Ureter (tissue), 1 donor: ENCODE data around the gene GPR33. TPM values are rescaled to one million over a fixed set of nuclear protein-coding genes. Genes with fewer than 3 reads are reported as not detected.
"Not testable (repeated sequence)": the region's sequence is repeated elsewhere in the genome, so short reads cannot be mapped to it uniquely, and the experiment has no call there.

Experiments
- DNase-seq: peaks from one replicate; pipeline ENCODE4 v3.0.0-alpha.2; 2020; ENCODE audit warnings: low spot score
- total RNA-seq: library from RNA; stranded (reverse); gene quantifications from one replicate; pipeline ENCODE4 v1.2.4, GENCODE V29; 2023
- donor health status: DM: yes; HTN: yes; CAD: no.

Gene GPR33
- total RNA-seq, 1 donor from 2014 or later: not detected

GRCh38 chr14:31457665-31458659 is 29.9 kb downstream of the GPR33 start:
- DNase-seq: no peak

GRCh38 chr14:31456841-31457664 is 30.8 kb downstream of the GPR33 start, which contains the start of gene DTD2:
TSS of gene DTD2 (minus strand) at chr14:31457506. CDS start at chr14:31457393, 113 bp downstream.
- DNase-seq: peak; percentile 94

- DNase-seq: no peak
Observed at GRCh38 chr14:31449971-31450610, 37.7 kb downstream of the GPR33 start.

GRCh38 chr14:31449136-31449535 is 38.7 kb downstream of the GPR33 start:
- no peak for DNase-seq

GRCh38 chr14:31445703-31446102 is 42.1 kb downstream of the GPR33 start:
- no peak for DNase-seq

- no peak for DNase-seq
Observed at GRCh38 chr14:31442284-31442683, 45.6 kb downstream of the GPR33 start.

GRCh38 chr14:31441273-31442111 is 46.3 kb downstream of the GPR33 start:
- DNase-seq: no peak

- no peak for DNase-seq
Observed at GRCh38 chr14:31440280-31440679, 47.6 kb downstream of the GPR33 start.

- no peak for DNase-seq
Observed at GRCh38 chr14:31439561-31439960, 48.3 kb downstream of the GPR33 start.

GRCh38 chr14:31437045-31437691 is 50.7 kb downstream of the GPR33 start:
- not testable (repeated sequence) for DNase-seq

- no peak for DNase-seq
Observed at GRCh38 chr14:31435276-31435675, 52.6 kb downstream of the GPR33 start.

Other genes starting within 250 kb of the GPR33 start
- gene HEATR5A, start 67.5 kb downstream of the GPR33 start, total RNA-seq: 38.5 TPM
- gene DTD2, start 30.5 kb downstream of the GPR33 start, total RNA-seq: 24.9 TPM
- gene NUBPL, start 73.4 kb upstream of the GPR33 start, total RNA-seq: 24.9 TPM